Stimulated activated CD8-positive, alpha-beta memory T cell treated with anti-CD3 and anti-CD28 coated beads, Interleukin-12 subunit alpha, Interleukin-12 subunit beta, amount 100 ng/mL, for 24 hours (primary cell): Measurements from ENCODE around the gene OXLD1.
"Not testable (repeated sequence)": the region's sequence is repeated elsewhere in the genome, so short reads cannot be mapped to it uniquely, and the experiment has no call there.

Experiments used
- DNase-seq: peaks from one replicate; pipeline ENCODE4 v3.0.0-alpha.2; 2020; ENCODE audit errors: extremely low read depth

The OXLD1 gene

DNA sequence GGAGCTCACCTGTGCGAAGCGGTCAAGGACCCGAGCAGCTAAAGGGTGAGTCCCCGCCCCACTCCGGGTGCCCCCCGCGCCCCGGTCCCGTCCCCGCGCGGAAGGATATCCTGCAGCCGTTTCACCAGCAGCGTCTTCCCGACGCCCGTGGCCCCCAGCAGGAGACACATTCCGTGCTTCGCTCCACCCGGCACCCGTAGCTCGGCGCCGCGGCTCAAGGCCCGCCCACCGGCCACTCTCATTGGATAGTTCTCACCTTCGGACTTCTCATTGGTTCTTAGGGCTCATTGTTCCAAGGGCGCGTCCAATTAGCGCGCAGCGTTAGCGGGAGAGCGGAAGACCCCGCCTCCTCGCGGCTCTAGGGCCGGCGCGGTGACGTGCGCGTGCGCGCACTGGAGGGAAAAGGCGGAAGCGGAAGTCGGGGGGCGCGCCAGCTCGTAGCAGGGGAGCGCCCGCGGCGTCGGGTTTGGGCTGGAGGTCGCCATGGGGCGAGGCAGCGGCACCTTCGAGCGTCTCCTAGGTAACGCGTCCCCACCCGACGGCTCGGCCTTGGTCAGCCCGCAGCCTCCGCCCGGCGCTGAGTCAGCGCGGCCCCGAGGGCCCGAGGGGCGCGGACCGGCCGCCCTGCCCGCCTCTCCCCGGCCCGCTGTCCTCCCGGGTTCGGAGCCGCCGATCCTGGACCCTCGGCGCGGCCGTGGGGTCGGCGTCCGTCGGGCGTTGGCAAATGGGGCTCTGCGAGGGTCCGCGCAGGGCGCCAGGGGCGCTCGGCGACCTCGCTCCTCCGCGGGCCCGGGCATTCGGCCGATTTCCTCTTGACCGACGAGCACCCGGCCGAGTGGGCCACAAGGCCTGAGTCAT lies 17.4 kb upstream of the OXLD1 start, which contains the start of the genes ARL16 and HGS:
TSS of gene ARL16 (minus strand) at position 214 of the 858 bp plus-strand sequence. CDS start at position 170, 44 bp downstream.
TSS of gene HGS (plus strand) at position 428 of the 858 bp plus-strand sequence. CDS start at position 484, 56 bp downstream.
- DNase-seq = peak; percentile 89

DNA sequence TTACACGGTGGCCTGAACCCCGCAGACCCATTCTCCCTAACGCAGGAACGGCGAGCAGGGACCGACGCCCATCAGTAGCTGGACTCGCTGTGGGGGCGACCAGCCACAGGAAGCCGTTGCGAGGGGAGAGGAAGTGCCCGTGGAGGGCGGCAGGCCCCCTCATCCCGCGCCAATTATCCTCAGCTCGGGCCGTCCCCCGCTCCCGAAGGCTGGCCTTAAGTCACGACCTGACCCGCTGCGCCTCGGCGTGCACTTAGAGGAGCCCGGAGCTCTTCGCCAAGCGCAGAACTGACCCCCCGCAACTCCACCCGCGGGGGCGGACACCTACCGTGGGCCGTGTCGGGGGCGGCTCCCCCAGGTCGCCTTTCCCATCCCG lies 16.8 kb upstream of the OXLD1 start:
- no peak for DNase-seq

DNA sequence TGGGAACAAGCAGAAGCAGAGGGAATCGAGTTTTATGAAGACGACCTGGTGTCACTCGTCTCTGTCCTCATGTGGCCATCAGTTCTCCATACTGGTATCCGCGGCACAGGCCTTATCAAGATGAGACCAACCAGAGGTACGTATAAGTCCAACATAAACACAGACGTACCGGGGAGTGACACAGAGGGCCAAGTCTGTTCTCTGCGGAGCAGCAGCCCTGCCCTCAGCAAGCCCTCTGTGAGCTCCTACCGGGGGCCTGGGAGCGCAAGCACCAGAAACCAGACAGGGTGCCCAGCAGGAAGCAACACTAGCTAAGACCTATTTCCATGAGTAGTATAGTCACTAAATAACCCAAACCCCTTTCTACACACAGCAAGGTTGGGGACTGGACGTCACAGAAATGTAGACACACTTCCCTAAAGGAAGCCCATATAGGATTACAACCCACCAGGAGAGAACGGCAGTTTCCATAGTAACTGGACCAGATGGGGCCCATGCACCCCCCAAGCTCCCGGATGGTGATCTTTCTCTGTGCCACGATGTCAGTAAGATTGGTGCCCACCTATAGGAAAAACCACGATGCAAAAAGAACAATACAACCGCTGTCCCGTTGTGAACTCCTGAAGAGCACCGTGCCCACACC lies 16.3 kb upstream of the OXLD1 start:
- DNase-seq = no peak

DNA sequence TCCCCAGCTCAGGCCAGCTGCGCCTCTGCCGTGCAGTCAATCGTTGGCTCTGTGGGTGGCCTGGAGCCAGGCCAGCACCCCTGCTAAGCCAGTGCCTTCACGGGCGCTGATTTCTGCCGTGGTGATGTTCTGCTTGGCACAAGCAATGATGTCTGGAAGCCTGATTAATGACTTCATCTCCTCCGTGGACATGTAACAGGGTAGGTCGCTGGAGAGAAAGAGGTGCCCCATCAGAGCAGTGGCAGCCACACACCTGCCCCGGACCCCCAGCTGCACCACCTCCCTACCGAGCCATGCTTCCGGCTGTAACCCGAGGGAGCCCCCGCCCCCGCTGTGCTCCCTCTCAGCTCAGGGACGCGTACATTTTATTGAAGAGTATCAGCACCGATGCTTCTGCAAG lies 15.3 kb upstream of the OXLD1 start:
- DNase-seq = no peak

DNA sequence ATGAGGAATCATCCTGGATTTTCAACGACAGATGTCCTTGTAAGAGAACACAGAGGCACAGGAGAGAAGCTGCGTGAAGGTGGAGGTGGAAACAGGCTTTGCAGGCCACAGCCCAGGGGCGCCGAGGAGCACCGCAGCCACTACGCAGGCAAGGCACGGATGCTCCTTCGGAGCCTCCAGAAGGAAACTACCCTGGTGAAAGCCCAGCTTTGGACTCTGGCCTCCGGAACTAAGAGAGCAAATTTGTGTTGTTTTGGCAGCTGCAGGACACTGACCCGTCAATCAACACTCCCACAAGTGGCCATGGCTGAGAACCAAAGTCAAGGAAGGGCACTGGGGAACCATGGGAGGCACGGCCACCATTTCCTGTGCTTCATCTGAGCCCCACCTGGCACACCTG lies 13.7 kb upstream of the OXLD1 start:
- DNase-seq = no peak

DNA sequence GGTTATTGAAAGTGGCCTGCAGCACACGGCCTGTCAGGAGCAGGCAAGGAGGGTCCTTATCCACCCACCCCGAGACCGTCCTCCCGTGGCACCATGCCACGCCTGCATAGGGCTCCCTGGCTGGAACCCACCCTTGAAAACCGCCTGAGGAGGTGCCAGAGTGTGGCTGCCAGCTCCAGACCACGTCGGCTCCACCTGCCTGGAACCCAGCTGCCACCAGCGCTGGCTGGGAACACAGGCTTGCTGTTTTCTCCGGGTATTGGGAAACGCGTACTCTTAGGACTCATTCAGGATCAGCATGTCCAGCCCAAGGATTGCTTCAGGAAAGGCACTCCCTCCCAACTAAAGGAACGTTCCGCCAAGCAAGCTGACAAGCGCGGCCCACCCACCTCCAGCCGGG lies 10.5 kb upstream of the OXLD1 start:
- DNase-seq = no peak

DNA sequence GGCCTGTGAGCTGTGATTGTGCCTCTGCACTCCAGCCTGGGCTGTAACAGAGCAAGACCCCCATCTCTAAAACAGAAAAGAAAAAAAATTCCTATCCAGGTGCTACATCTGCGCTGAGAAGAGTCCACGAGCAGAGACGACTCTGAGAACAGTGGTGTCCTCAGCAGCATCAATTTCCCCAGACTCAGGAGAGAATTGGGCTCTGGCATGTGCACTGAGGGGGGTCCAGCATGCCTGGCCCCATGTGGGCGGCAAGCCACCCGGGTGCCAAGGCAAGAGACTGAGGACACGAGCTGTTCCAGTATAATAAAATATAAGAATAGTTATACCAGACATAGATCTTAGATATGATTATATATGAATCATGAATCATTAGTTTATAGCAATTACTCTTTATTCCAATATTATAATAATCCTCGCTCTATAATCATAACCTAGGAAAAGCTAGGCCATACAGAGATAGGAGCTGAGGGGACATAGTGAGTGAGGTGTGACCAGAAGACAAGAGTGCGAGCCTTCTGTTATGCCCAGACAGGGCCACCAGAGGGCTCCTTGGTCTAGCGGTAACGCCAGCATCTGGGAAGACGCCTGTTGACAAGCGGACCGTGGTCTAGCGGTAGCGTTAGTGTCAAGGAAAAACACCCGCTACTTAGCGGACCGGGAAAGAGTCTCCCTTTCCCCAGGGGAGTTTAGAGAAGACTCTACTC lies 9.3 kb upstream of the OXLD1 start:
- not testable (repeated sequence) for DNase-seq

DNA sequence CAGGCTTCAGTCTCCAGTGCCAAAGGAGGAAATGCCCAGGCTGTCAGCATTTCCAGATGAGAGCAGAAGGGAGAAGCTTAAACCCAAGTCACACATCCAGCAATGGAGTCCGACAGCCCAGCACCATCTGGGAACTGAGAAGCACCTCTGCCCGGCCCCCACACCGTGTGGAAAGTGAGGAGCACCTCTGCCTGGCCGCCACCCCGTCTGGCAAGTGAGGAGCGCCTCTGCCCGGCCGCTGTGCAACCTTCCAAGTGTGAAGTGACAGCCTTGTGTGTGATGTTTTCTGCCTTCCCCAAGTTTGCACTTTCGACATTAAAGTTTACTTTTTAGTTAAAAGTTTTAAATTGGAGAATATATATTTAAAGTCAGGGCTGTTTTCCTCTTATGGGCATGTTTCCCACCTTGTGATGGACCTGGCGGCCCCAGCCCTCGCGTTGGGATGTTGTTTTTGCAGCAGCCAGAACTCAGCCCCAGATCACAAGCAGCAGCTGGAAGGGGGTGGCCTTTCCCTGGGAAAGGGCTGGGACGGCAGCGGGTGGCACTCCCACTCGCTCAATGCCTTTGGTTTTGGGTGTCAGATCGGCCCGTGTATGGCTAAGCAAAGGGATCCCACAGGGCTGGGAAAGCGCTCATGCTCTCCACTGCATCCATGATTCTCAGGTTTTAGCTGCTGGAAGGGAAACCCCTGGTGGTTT lies 7.3 kb upstream of the OXLD1 start:
- no peak for DNase-seq

DNA sequence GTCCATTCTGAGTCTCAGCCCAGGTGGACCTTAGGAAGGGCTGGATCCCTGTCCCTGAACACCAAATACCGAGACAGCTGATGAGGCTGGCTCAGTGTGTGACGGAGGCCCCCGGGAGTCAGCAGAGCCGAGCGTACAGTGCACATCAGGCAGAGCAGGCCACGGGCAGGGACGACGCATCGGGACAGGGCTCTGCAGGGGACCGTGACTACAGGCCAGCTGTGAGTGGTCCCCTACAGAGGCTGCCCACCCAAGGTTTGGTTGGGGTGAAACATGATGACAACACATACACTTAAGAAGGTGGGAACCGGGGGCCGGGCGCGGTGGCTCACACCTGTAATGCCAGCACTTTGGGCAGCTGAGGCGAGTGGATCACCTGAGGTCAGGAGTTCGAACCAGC lies 6.5 kb upstream of the OXLD1 start:
- no peak for DNase-seq

DNA sequence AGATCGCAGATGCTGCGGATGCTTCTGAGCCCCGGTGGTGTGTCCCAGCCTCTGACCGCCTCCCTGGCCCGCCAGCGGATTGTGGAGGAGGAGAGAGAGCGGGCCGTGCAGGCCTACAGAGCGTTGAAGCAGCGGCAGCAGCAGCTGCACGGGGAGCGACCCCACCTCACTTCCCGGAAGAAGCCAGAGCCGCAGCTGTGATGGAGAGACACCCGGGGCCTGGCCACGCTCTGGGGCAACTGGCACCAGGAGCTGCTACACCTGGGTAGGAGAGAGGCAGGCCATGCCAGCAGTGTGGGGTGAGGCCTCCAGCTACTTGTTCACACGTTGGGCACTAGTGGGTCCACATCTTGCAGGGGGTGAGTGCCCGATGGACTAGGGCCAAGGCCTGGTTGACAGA lies 6.1 kb upstream of the OXLD1 start:
- DNase-seq = no peak

DNA sequence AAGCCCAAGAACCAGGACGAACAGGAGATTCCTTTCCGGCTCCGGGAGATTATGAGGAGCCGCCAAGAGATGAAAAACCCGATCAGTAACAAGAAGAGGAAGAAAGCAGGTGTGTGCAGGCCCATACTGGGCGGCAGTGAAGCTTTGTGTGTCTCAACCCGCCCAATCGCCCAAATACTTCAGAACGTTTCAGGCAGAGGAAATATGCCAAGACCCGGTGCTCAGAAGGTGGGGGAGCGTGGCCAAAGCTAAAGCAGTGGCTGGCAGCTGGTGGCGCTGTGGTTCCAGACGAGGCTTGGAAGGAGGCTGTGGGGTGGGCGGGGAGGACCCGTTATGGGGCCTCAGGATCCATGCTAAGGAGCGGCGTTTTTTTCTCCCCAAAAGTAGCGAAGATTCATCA lies 1.3 kb upstream of the OXLD1 start:
- DNase-seq = no peak

DNA sequence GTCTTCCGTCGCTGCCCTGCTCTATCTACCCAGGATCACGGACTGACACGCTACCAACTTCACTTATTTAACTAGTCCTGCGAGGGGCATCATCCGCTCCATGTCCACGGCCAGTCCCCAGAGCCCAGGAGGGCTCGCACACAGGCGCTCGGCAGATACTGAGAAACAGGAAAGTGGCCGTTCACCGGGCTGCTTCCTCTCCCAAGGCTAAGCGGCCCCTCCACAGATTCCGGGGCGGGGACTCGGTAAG lies 388 bp downstream of the OXLD1 start:
- no peak for DNase-seq

DNA sequence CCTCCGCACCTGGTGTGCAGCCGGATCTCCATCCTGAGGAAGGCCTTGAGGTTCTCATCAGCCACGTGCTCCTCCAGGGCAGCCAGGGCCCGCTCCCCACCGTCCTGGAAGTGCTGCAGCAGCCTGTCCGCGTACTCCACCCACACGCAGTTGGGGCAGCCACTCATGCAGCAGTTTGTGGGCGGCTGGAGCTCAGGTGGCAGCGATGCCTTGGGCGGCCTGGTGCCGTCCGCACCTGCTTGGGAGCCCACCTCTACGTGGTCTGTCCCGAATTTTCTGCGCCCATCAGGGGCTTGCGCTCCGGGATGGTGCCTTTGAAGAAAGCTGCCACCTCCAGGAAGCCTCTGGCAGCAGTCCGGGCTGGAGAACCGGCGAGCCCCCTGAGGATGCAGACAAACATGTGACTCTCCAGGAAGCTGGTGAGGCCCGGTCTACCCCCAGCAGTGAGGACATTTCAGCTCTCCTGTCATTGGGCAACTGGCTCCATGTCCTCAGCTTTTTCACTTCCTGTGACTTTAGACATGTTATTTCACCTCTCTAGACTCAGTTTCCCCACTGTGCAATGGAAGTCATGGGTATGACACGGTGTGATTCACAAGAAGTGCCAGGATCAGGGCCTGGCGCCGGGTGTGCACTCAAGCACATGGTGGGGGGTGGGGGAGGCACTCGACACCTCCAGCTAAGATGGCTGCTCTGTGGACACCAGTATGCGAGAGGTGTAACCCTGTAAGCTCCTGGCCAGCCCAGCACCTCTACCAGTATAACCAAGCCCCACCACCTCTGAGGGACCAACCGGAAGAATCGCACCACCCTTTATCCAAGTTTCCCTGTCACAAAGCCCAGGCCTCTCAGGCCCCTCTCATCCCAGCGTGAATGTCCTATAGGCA lies 957 bp downstream of the OXLD1 start:
- DNase-seq = no peak

DNA sequence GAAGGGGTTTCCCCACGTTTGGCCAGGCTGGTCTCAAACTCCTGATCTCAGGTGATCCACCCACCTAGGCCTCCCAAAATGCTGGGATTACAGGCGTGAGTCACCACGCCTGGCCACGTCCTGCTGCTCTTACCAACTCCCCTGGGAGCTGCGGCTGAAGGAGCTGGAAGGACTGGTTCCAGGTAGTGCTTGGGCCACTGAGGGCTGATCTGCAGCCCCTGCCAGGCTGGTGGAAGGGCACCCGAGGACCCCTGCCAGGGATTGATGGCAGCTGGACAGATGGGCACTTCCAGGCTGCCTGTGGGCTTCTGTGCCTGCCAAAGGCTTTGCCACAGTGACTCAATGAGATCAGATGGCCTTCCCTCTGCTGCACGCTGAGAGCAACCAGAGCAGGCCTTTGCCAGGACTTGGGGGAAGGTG lies 2.3 kb downstream of the OXLD1 start:
- DNase-seq = no peak

DNA sequence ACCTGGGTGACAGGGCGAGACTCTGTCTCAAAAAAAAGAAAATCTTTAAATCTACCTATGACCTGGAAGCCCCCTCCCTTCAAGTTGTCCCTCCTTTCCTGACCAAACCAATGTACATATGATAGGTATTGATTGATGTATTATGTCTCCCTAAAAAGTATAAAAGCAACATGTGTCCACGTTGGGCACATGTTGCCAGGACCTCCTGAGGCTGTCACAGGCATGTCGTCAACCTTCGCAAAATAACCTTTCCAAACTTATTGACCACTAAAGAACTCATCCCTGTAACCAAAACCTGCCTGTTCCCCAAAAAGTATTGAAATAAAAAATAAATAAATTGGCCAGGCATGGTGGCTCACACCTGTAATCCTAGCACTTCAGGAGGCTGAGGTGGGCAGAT lies 4.4 kb downstream of the OXLD1 start:
- DNase-seq = no peak

DNA sequence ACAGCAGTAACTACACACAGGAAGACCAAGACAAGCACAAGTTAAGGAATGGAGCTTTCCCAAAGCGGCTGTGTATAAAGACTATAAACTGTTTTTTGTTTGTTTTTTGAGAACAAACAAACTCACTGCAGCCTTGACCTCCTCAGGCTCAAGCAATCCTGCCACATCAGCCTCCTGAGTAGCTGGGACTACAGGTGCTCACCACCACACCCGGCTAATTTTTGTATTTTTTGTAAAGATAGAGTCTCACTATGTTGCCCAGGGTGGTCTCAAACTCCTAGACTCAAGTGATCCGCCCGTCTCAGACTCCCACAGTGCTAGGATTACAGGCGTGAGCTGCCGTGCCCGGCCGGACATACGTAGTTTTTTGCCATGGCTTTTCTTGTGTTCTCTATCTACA lies 6.0 kb downstream of the OXLD1 start:
- no peak for DNase-seq

DNA sequence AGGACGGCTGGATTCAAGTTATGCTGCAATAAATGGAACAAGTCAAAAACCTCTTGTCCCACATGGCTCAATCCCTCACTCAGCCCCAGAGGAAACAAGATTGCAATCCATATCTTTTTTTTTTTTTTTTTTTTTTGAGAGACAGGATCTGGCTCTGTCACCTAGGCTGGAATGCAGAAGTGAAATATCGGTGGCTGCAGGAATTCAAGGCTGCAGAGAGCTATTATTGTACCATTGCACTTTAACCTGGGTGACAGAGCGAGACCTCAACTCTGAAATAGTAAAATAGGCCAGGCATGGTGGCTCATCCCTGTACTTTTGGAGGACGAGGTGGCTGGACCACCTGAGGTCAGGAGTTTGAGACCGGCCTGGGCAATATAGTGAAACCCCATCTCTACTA lies 7.4 kb downstream of the OXLD1 start:
- DNase-seq = no peak

DNA sequence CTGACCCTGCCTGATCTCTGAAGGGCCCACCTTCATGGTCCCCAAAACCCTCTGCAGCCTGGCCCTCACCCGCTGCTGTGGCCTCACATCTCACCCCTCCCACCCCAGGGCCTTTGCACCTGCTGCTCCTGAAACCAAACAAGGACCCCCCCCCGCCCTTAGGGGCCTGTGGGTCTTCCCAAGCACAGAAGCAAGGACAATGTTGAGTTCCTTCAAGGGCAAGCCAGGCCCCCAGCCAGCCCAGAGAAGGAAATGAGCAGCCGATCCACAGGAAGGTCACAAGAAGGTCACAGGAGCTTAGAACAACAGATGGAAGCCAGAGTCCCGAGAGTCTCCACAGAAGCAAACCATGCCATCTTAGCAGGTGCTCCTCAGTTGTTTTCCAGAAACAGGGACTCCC lies 9.6 kb downstream of the OXLD1 start:
- DNase-seq = no peak

DNA sequence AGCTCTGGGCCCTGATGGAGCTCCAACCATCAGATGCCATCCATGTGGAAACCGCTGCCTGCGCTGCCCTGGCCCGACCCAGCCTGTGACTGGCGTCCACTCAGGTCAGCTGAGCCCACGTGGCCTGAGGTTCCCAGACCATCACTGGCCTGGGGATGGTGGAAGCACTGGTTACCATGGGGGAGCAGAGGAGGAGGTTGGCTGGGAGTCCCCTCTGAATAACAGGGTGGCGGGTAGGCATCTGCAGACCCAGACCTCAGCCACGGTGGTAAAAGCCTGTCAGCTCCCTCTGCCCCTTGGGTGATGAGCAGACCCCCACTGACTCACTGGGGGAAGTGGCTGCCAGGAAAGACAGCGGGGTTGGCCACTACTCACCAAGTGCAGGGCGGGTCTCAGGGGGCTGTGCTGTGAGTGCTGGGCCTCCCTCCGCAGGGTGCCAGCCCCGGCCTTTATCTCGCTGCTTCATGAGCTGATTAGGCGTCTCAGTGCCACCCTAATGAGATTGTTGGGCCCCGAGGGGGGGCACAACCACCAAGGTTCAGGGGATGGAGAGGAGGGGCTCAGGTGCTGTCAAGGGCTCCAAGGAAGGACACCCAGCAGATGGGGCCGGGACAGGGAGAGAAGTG lies 10.2 kb downstream of the OXLD1 start, which contains the start of gene PDE6G:
TSS of gene PDE6G (minus strand) at position 425 of the 626 bp plus-strand sequence. CDS start 3,237 bp downstream, outside the sequence.
- DNase-seq = no peak

DNA sequence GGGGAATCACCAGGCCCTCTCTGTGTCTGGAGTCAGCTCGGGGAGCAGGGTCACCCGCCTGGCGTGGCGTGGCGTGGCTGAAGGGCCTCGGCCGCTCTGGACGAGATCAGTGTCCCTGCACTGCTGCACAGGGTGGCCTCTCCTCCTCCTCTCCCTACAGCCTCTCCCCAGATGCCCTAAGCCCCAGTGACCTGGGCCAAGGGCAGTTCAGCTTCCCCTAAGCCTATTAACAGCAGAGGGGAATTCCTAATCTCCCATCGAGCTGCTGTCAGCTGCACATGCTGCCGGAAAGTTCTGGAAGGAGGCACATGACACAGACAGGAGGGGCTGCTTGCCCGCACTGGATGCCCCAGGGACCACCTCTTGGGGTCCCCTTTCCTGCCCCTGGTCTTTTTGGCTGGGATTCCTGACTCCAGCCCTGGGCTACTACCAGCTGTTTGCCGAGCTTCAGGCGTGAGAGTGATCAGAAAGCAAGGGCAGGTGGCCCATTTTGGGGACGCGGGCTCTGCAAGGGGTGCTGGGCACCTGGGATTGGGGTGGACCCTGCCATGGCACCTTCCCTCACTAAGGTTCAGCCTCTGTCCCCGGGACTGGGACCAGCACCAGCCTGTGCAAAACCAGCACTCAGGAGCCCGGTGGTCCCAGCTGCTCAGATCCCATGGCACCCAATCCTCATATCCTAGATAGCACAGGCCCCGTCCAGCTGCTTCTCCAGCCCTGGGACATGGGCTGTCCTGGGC lies 10.9 kb downstream of the OXLD1 start:
- DNase-seq = no peak
